Esophagus mucosa (tissue), 1 donor: ENCODE data around the gene SLC22A23. TPM values are rescaled to one million over a fixed set of nuclear protein-coding genes. Genes with fewer than 3 reads are reported as not detected.
A peak's percentile ranks its signal among the peaks of the same experiment; 100 is the strongest.
"Not testable (repeated sequence)": the region's sequence is repeated elsewhere in the genome, so short reads cannot be mapped to it uniquely, and the experiment has no call there.

Experiments
- ATAC-seq: fragments of 200-7000 bp; cut with Tn5 transposase; one replicate; pipeline ENCODE4 v1.9.1; 2020
- total RNA-seq: library from RNA; stranded (reverse); gene quantifications from one replicate; pipeline ENCODE4 v1.2.4, GENCODE V29; 2023
- donor health status: DM: yes; HTN: yes; CAD: no.

Gene SLC22A23
- total RNA-seq, 1 donor from 2014 or later = 36.3 TPM

DNA sequence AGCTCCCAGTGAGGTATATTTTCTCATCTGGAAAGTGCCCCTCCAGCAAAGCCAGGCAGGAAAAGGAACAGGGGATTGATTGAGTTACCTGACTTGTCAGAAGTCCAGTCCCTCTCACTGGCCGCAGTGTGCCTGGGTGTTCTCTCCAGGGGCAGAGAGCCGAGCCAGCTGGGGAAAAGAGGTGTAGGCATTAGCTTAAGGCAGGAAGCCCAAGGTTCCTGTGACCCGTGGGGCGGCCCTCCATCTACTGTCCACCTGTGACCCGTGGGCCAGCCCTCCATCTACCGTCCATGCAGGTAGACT lies 195.4 kb downstream of the SLC22A23 start:
- no peak for ATAC-seq

DNA sequence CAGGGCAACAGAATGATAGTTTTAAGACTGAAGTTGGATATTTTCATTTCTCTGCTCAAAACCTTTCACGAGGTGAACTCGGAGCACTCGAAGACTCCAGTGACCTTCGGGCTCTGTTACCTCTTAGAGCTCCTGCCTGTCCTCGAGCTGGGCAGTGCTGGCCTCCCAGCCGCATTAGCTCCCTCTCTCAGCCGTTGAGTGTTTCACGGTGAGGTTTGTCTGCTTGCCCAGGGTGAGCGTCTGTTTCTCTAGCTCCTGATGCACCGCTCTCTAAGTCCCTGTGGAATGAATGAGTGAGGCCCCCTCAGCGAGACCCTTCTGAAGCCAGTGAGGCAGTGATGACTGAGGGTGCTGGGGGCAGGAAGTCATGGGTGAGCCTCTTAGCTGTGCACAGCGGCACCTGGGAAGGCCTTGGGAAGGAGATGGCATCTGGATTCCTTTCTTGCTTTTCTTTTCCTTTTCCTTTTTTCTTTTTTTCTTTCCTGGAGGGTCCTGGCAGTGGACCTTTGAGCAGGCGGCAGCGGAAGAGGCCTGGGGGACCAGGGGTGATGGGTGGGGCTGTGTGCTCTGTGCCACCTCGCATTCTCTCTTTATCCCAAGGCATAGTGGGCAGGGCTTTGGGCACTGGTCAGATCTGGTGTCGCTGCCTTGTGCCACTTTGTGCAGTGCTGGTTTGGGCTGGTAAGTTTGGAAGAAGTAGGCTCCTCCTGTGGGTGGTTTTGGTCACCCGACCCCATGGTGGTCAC lies 195.9 kb downstream of the SLC22A23 start:
- no peak for ATAC-seq

DNA sequence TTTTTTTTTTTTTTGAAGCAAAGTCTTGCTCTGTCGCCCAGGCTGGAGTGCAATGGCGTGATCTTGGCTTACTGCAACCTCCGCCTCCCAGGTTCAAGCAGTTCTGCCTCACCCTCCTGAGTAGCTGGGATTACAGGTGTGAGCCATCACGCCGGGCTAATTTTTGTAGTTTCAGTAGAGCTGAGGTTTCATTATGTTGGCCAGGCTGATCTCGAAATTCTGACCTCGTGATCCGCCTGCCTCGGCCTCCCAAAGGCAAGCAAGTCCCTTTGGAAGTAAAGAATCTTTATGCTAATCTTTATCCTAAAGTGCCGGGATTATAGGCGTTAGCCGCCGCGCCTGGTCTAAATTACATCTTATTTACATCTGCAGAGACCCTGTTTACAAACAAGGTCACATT lies 196.6 kb downstream of the SLC22A23 start:
- no peak for ATAC-seq

DNA sequence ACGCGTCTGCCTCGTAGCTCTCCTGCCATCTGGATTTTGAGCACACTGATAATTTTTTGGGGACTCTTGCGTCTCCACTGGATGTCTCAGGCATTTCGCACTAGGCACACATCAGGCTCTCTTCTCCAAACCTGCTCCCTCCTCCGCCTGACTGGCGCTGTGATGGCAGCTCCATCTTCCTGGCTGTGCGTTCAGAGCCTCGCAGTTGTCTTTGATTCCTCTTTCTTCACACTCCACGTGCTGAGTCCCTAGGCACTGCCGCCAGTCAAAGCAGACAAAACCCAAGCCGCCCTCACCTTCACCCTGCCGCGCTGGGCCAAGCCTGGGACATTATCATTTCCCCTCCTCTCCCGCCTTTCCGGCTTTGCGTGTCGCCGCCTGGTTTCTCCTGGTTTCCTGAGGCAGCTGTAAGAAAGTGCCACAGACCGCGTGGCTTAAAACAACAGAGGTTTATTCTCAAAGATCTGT lies 197.3 kb downstream of the SLC22A23 start:
- ATAC-seq = peak; percentile 13

DNA sequence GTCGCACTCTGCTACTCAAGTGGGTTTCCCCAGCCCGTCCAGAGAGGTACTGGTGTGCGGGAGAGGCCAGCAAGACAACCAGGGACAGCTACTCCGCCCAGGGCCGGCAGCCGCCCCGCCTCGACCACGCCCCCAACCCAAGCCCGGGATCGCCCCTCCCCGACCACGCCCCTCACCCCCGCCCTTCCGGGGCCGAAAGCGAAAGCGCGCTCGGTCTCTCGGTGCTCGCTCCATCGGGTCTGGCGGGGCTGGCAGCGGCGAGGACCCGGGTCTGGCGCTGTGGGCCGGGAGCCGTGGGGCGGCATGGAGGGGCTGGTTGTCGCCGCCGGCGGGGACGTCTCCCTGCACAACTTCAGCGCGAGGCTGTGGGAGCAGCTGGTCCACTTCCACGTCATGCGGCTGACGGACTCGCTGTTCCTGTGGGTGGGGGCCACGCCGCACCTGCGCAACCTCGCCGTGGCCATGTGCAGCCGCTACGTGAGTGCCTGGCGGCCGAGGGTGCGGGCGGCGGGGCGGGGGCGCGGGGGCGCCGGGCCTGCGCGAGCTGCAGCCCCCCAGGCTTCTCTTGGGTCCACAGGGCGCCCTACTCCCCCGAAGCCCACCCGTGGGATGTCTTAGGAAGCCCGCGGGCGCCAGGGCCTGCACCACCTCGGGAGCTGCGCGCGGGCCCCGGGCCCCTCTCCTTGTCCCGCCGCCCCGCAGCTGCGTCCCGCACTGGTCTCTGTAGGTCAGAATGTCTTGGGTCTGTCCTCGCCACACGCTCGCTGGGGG lies 197.9 kb downstream of the SLC22A23 start, which contains the start of gene PSMG4:
PSMG4 (plus strand) TSS at position 228 of the 771 bp plus-strand sequence; CDS start at position 304, 76 bp downstream.
- peak; percentile 95 for ATAC-seq

DNA sequence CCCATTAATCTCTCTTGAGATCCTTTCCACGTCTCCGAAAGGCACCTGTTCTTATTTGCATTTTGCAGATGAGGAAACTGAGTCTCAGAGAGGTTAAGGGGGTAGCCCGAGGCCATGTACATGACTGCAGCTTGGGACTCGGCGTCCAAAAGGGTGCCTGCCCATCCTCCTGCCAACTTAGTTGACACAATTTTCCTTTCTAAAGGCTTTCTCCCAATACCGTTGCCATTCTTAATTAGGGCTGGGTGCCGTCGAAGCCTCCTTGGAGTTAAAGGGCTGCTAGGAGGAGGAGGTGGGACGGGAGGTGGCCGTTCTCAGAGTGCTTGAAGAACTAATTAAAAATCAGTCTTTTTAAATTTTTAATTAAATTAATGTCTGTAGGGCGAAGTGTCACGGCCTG lies 198.6 kb downstream of the SLC22A23 start:
- no peak for ATAC-seq

DNA sequence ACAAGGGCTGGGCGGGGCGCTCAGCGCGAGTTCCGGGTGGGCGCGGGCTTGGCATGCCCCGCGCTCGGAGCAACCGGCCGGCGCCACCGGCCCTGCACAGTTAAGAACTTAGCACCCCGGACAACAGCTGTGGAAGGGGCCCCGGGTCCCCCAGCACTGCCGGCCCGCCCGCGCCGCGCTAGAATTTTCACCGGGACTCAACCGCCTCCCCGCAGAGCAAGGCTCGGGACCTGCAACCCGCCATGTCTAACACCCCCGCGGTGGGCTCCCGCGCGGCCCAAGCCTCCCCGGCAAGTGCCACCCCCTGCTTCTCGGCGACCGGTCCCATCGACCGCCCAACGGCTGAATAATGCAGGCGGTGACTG lies 203.3 kb downstream of the SLC22A23 start:
- ATAC-seq = no peak

DNA sequence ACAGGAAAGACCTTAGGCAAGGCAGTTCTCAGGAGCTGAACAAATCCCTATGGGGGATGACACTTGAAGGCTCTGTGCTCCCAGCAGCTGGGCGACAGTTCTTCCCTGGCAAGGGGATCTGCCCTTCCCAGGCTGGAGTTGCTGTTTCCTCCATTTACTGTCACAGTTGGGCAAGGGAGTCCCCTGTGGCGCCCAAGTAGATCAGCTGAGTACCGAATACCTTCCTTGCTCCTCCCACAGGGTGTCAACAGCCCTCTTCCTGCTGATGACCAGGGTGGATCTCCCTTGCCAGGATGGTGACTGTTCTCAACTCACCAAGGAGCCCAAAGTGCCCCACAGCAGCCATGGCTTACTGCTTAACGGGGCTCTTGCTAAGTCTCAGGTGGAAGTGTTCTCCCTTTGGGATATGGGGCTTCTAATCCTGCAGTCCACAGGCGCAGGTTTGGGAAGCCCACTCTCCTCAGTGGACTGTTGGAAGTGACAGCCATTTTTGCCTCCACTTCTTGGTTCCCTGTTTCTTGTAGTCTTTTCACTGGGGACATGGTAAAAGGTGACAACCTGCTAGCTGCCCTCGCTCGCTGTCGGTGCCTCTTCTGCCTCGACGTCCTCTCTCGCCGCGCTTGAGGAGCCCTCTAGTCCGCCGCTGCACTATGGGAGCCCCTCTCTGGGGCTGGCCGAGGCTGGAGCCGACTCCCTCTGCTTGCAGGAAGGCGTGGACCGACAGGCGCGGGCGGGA lies 203.8 kb downstream of the SLC22A23 start:
- ATAC-seq = peak; percentile 28

DNA sequence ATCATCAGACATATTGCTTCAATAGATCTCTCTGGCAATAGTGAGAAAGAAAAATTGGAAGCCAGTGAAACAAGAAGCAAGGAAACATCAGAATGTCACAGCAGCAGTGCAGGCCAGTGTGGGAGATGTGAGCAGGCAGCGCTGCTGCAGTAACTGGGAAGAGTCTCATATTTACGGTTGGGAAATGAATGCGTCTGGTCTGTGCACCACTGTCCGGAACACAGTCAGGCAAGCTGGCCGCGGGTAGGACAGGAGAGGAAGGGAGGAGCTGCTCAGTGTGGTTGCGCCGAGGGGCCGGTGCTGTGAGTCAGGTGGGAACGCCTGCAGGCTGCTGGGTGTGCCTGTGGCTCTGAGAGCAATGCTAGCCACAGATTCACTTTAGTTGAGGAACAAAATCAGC lies 204.5 kb downstream of the SLC22A23 start:
- ATAC-seq = peak; percentile 64

DNA sequence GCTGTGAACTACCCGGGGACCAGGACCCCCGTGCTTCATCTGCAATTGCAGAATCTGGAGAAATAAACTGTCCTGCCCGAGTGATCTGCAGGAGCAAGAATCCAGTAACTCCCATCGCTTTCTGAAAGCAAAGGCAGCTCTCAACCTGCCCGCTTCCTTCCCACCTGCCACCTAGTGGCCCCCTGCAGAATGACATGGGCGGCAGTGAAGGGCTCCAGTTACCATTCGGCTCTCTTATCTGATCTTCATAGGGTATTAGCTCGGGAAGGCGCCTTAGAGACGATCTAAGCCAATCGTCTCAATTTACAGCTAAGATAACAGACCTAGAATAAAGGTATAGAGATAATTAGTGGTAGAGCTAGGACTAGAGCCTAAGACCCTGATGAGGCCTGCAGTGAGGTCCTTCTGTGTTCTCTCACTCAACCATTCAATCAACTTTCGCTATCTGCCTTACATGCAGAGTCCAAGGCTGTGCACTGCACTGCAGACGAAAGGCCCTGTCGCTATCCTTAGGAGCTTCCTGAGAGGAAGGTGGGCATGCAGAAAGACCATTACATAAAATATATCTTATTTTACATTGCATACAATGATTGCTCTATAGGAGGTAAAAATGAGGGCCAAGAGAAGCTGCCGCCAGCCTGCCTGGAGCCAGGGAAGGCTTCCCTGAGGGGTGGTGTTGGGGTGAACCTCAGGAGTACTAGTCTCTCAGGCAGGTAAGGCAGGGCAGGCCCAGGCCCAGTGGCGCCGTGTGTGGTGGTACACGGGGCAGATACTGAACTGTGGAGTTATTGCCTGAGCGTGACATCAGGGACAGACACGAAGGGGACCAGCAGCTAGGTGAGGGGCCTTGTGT lies 205.2 kb downstream of the SLC22A23 start:
- peak; percentile 76 for ATAC-seq

DNA sequence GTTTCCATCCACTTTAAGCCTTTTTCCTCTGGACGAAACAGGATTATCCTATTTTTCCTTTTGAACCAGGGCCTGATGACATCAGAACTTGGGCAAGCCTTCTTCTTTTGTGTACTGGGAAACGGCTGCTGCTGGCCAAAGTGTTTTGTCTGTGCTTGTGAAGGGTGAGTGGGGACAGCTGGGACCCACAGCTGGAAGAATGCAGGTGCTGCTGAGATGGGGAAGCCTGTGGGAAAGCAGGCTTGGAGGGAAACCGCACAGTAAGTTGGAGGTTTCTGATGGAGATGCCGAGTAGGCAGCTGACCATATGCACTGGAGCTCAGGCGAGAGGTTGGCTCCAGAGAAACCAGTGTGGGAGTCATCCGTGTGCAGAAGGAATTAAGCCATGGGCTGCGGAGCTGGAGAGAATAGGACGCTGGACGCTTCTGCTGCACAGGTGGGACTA lies 206.6 kb downstream of the SLC22A23 start:
- ATAC-seq = no peak

DNA sequence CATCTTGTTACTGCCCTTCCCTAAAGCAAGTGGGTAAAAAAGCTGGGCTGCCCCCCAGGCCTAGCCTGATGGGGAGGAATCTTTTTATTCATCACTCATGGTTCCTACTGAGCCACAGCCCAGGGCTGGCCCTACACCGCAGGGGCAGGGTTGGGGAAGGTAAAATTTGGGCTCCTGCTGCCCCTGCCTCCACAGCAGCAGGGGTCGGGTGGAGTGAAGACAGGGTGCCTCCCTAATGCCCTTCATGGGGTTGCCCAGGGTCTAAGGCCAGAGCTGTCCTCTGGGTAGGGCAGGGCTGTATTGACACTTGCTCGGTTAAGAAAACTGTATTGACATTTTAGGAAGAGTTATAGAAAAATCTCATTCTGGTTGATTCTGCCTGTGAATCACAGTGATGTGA lies 207.0 kb downstream of the SLC22A23 start:
- no peak for ATAC-seq

DNA sequence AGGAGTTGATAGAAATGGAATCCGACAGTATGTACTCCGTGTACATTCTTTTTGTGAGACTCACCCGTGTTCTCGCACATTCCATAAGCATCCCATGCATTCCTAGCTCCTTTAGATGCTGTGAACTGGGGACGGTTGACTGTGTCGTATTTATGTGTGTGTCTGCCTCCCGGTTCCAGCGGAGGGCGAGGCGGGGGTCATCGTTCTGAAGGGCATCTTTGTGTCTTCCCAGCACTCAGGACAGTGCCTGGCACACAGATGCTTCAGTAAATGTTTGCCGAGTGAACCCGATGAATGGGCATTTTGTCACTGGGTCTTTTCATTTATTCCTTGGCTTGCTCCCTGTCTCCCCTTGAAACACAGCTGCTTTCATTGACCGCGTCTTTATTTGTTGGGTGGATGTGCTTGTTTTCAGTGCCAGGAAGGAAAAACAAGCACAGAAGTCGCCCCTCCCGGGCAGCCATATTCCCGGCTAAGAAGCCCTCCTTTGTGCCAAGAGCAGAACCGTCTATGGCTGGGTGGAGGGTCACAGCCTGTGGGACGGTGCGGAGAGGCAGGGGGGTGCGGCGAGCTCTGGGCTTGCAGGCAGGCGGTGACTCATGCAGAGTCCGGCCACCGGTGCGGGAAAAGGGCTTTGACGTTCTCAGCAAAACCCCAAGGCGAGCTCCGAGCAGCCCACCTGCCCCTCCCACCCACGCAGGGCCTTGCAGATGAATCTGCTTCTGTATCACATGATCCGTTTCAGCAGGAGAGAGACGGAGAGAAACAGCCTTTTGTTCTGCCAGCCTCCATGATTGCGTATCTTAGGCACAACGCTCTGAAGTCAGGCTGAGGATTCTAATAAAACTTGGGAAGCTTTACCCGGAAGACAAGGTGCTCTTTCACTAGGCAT lies 209.3 kb downstream of the SLC22A23 start:
- peak; percentile 7 for ATAC-seq

DNA sequence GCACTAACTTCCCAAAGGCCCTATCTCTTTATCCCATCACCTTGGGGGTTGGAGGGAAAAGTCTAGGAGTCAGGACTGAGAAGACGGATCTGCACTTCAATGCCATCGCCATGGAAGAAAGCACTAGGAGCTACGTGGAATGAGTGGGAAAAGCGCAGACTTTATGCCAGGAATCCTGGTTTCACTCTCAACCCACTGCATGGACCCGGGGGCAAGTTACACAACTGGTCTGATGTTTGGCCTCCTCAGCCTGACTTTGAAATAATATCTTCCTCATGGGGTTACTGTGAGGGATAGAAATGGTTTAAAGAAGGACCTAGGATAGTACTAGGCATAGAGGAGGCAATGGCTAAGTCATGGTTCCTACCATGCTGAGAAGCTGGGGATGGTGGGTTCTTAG lies 211.6 kb downstream of the SLC22A23 start:
- no peak for ATAC-seq

DNA sequence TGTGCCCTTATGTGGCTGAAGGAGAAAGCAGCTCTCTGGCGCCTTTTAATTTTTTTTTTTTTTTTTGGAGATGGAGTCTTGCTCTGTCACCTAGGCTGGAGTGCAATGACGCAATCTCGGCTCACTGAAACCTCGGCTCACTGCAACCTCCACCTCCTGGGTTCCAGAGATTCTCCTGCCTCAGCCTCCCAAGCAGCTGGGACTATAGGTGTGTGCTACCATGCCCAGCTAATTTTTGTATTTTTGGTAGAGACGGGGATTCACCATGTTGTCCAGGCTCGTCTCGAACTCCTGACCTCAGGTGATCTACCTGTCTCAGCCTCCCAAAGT lies 212.1 kb downstream of the SLC22A23 start:
- ATAC-seq = not testable (repeated sequence)

DNA sequence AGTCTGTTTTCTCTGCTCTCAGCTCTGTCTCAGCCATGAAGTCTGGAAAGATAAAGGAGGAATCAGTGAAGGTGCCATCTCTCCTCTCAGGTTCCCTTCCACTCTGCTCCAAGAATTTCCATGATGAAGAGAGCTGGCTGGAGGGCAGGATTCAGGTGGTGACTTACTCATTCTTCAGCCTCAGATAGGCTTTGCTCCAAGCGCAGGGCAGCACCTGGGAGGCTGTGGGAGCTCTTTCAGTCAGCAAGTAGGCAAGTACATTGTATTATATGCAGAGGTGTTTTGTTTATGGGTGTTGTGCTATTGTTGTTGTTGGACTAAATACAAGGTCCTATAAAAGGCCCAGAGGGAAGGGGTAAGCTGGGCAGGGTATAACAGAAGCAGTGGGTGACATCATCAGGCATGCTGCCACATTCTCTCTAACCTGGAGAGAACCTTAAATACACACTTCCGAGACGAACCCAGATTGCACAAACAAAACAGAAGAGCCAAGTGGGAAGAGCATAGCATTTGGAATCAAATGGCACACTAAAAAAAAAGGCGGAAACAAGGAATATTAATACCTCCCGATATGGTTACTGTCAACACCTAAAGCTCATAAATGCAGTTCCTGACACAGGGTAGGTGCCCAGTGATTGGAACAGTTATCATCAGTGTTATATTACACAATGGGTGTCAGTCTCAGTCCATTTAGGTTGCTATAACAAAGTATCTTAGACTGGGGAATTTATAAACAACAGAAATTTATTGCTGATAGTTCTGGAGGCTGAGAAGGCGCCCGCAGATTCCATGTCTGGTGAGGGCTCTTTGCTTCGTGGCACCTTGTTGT lies 212.6 kb downstream of the SLC22A23 start:
- ATAC-seq = no peak

DNA sequence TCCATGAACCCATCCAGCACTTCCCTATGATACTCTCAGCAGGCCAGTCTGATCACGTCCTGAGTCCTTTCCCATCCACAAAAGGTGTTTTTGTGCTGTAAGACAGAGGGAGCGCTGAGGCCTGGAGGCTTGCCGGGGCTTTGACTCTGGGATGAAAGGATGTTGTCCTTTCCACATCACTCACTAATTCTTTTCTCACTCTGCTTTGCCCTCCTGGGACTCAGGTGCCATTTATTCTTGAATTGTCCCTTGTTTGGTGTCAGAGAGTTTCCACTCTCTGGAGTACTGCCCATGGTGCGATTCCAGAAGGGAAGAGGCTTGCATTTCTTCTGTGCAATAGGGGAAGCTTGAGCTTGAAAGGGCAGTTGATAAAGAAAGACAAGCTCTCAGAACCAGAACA lies 214.1 kb downstream of the SLC22A23 start:
- no peak for ATAC-seq

DNA sequence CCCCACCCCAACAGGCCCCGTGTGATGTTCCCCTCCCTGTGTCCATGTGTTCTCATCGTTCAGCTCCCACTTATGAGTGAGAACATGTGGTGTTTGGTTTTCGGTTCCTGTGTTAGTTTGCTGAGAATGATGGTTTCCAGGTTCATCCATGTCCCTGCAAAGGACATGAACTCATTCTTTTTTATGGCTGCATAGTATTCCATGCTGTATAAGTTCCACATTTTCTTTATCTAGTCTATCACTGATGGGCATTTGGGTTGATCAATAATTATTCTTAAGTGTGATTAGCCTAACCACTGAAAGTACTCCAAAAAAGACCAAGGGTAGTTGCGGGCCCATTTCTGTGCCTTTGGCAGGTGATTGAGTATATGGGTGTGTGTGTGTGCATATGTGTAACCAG lies 215.1 kb downstream of the SLC22A23 start:
- not testable (repeated sequence) for ATAC-seq

DNA sequence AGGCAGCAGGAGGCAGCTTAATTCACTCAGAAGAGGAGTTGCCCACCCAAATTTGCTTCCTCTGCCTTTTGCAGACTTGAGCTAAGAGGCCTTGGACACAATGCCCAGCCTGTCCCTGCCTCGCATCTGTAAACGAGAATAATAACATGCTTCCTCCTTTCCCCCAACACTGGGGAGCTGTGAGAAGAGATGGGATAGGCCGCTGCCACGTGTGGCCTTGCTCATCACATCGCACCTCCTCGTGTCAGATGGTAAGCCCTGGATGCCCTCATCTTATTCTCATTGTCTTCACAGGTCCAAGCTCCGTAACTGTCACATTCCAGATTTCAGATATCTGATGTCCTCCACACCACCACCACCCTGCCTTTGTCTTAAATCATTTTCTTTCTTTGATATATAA lies 216.3 kb downstream of the SLC22A23 start:
- no peak for ATAC-seq

DNA sequence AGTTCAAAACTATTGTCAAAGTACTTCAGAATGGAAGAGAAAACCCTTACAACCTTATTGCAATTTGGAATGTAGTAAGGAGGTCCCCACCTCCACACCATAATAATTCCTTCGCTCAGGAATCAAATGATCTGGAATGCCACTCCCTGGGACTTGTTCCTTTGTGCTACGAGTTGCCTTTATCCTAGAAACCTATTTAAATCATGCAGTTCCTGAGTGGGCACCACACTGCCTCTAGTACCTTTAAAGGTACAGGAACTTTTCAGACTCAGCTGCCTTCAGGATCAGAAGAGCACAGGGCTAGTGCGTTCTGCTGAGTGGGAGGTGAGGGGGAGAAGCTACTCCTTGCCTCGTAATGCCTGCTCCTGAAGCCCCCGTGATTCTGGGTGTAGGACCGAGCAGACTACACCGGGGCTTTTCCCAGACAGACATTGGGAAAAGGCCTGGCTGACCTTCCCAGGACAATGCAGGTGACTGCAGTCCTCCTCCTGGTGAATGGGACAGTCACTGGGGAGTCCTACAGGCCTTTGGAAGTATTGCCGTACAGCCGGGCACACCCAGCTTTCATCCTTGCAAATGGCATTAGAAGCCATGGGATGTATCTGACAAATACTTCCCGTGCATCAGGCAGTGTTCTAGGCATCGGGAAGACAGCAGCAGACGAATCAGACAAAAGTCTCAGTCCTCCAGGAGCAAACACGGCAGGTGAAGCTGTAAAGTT lies 217.6 kb downstream of the SLC22A23 start:
- no peak for ATAC-seq
